K562 (cell line): ENCODE results near the gene ITPRIP. TPM values are rescaled to one million over a fixed set of nuclear protein-coding genes. Genes with fewer than 3 reads are reported as not detected.
A peak's percentile ranks its signal among the peaks of the same experiment; 100 is the strongest.

Experiments used
- ATAC-seq: fragments of 200-7000 bp; cut with Tn5 transposase; 3 replicates; pipeline ENCODE4 v1.9.1; 2020; ENCODE audit warnings: moderate library complexity
- BruUV-seq: library from RNA; stranded (reverse); fragments of 400-500 nt; replicated peaks from 2 replicates; lab custom pipeline; 2021; lab: Mats Ljungman, UMichigan
- CTCF ChIA-PET: fragments of 300-600 bp; formaldehyde crosslinking; extraction: SDS; loops from one replicate; lab custom pipeline; 2021; ENCODE audit warnings: low intra/inter-chr PET ratio; lab: Yijun Ruan, JAX
- POLR2A ChIA-PET: fragments of 300-600, 350-650 bp; sonication (Branson Sonifier 250); formaldehyde crosslinking; extraction: SDS; loops from one replicate; lab custom pipeline; 2021; ENCODE audit warnings: antibody characterized with exemption, inconsistent platforms; lab: Yijun Ruan, JAX
- DNase-seq, 4 experiments: peaks; one replicate each; pipeline versions ENCODE4 v3.0.0 to v3.0.0-alpha.2; 2011 to 2018; ENCODE audit warnings: low spot score in 3 of 4, mixed read lengths in 3 of 4; ENCODE audit errors: extremely low read depth in 1 of 4
- FAIRE-seq: peaks from 2 replicates; lab custom pipeline; 2011; peaks lifted over from hg19 to GRCh38; lab: Jason Lieb, UNC
- H2AFZ ChIP-seq: 2 replicates; pipeline ENCODE4 v1.6.0; 2011; ENCODE audit warnings: low read depth, low read length, control low read depth, inconsistent platforms
- H3K27ac ChIP-seq: fragments of 200-600 bp; 3 replicates; pipeline ENCODE4 v1.8.0; 2011; ENCODE audit warnings: low read depth, mild to moderate bottlenecking, control low read depth, inconsistent platforms, low read length, moderate library complexity, mixed read lengths; ENCODE audit errors: extremely low read depth
- H3K27me3 ChIP-seq, 2 experiments: fragments of 300-600 bp in 1 of 2; 2 replicates in 1 of 2; 3 replicates in 1 of 2; pipeline versions ENCODE4 v1.6.0 to v1.8.0; 2011; ENCODE audit warnings: inconsistent platforms in 2 of 2, low read length in 2 of 2, mild to moderate bottlenecking in 1 of 2, mixed read lengths in 1 of 2, moderate library complexity in 1 of 2; ENCODE audit not compliant: control insufficient read depth in 2 of 2, insufficient read depth in 2 of 2
- H3K36me3 ChIP-seq: fragments of 300-600 bp; 3 replicates; pipeline ENCODE4 v1.8.0; 2011; ENCODE audit warnings: mild to moderate bottlenecking, low read length, inconsistent platforms; ENCODE audit not compliant: control insufficient read depth, insufficient read depth
- H3K4me1 ChIP-seq, 2 experiments: fragments of 200-600 bp in 1 of 2; replicated peaks in 1 of 2; 2 replicates in 1 of 2; 3 replicates in 1 of 2; pipeline versions ENCODE4 v1.5.1 to v1.8.0; 2011; ENCODE audit warnings: inconsistent platforms in 2 of 2, low read length in 2 of 2, mild to moderate bottlenecking in 1 of 2, mixed read lengths in 1 of 2, moderate library complexity in 1 of 2; ENCODE audit not compliant: control insufficient read depth in 2 of 2, insufficient read depth in 2 of 2
- H3K4me2 ChIP-seq: 2 replicates; pipeline ENCODE4 v1.6.1; 2011; ENCODE audit warnings: low read length, control low read depth, inconsistent platforms, mixed read lengths; ENCODE audit not compliant: insufficient read depth
- H3K4me3 ChIP-seq: fragments of 200-600 bp; sonication (generic), shearing (Covaris generic); 2 replicates; pipeline ENCODE4 v1.5.1; 2016; ENCODE audit warnings: control low read depth, inconsistent platforms
- H3K79me2 ChIP-seq: fragments of 200-600 bp; 3 replicates; pipeline ENCODE4 v1.8.0; 2011; ENCODE audit warnings: low read length, inconsistent platforms; ENCODE audit not compliant: control insufficient read depth, insufficient read depth
- H3K9ac ChIP-seq, 2 experiments: 2 replicates each; pipeline versions ENCODE4 v1.6.0 to v1.6.1; 2011; ENCODE audit warnings: low read depth in 2 of 2, low read length in 2 of 2, control low read depth in 1 of 2, inconsistent platforms in 1 of 2, mild to moderate bottlenecking in 1 of 2, mixed read lengths in 1 of 2; ENCODE audit not compliant: insufficient read depth in 1 of 2
- H3K9me1 ChIP-seq: one replicate; pipeline ENCODE4 v1.6.0; 2011; ENCODE audit warnings: inconsistent platforms, mild to moderate bottlenecking, low read length, moderate library complexity; ENCODE audit not compliant: control insufficient read depth, insufficient read depth
- H3K9me3 ChIP-seq: replicated peaks from 2 replicates; pipeline ENCODE4 v1.5.1; 2011; ENCODE audit warnings: low read depth, low read length, inconsistent platforms; ENCODE audit not compliant: control insufficient read depth, insufficient read depth
- H4K20me1 ChIP-seq: replicated peaks from 2 replicates; pipeline ENCODE4 v1.6.1; 2011; ENCODE audit warnings: low read length, inconsistent platforms, mixed read lengths; ENCODE audit not compliant: control insufficient read depth, insufficient read depth
- E2F6 ChIP-seq, 2 experiments: IDR thresholded peaks; 2 replicates each; pipeline ENCODE4 v1.6.1; 2011; ENCODE audit warnings: borderline replicate concordance in 1 of 2, control low read depth in 1 of 2, low read depth in 1 of 2, low read length in 1 of 2, mild to moderate bottlenecking in 1 of 2, mixed read lengths in 1 of 2, moderate library complexity in 1 of 2; ENCODE audit not compliant: insufficient read depth in 1 of 2, insufficient read length in 1 of 2, poor library complexity in 1 of 2, severe bottlenecking in 1 of 2; ENCODE audit errors: extremely low read depth in 1 of 2
- FOXJ2 ChIP-seq: fragments of 200-800 bp; sonication (Bioruptor generic); IDR thresholded peaks from 2 replicates; pipeline ENCODE4 v1.6.1; 2016; ENCODE audit warnings: missing genetic modification characterization, missing compliant biosample characterization
- IRF1 ChIP-seq: sonication (generic); formaldehyde crosslinking; IDR thresholded peaks from 2 replicates; pipeline ENCODE4 v1.8.0; 2022; ENCODE audit warnings: missing genetic modification reagents, mild to moderate bottlenecking, borderline replicate concordance
- JUND ChIP-seq, 2 experiments: IDR thresholded peaks; 2 replicates in 1 of 2; 3 replicates in 1 of 2; pipeline ENCODE4 v1.6.1; 2011; ENCODE audit warnings: borderline replicate concordance in 2 of 2, low read depth in 2 of 2, low read length in 2 of 2, improper control_type of control experiment in 1 of 2, missing biosample characterization in 1 of 2, missing genetic modification characterization in 1 of 2, missing genetic modification reagents in 1 of 2
- RB1 ChIP-seq: fragments of 450-650 bp; IDR thresholded peaks from 2 replicates; pipeline ENCODE4 v1.6.1; 2017; ENCODE audit warnings: low read depth, mild to moderate bottlenecking
- RBM22 ChIP-seq: fragments of 200-400 bp; formaldehyde crosslinking; IDR thresholded peaks from 2 replicates; pipeline ENCODE4 v1.6.1; 2018; ENCODE audit warnings: low read length, low read depth; ENCODE audit not compliant: poor library complexity, severe bottlenecking
- RREB1 ChIP-seq: fragments of 250-450 bp; sonication (Bioruptor Pico); IDR thresholded peaks from 2 replicates; pipeline ENCODE4 v1.4.0; 2020
- SIN3A ChIP-seq, 2 experiments: fragments of 150-350 bp in 1 of 2; IDR thresholded peaks; 2 replicates each; pipeline ENCODE4 v1.6.1; 2011 to 2016; ENCODE audit warnings: borderline replicate concordance in 2 of 2, low read depth in 2 of 2, low read length in 2 of 2, mild to moderate bottlenecking in 2 of 2, moderate library complexity in 2 of 2; ENCODE audit not compliant: control insufficient read depth in 1 of 2
- TAF15 ChIP-seq: fragments of 200-400 bp; formaldehyde crosslinking; IDR thresholded peaks from 2 replicates; pipeline ENCODE4 v1.6.1; 2017; ENCODE audit warnings: mild to moderate bottlenecking, low read depth, low read length, moderate library complexity
- TBP ChIP-seq: optimal IDR thresholded peaks from 2 replicates; pipeline ENCODE3; 2011; ENCODE audit warnings: low read depth, low read length, improper control_type of control experiment
- WGBS: fragments of 100-300 bp; shearing (Covaris generic); methylation state at CpG from one replicate; pipeline ENCODE4 v1.1.6; 2016; ENCODE audit warnings: low coverage, mixed read lengths; ENCODE audit not compliant: insufficient coverage; ENCODE audit errors: missing lambda C conversion rate; 5-methylcytosine and 5-hydroxymethylcytosine counted together
- in situ Hi-C: fragments of 300-500 bp; cut with MboI; formaldehyde crosslinking; loops from 4 replicates; pipeline ENCODE4 v1.15.0; 2018; ENCODE audit warnings: inconsistent platforms, mixed read lengths
- intact Hi-C: fragments of 100-400 bp; cut with micrococcal nuclease; formaldehyde crosslinking; loops from 2 replicates; pipeline ENCODE4 v1.14.2; 2022
- polyA plus RNA-seq, 8 experiments: library from polyadenylated mRNA; depleted of rRNA in 4 of 8; stranded (reverse) in 5 of 8; unstranded in 3 of 8; fragments of >200 nt; fragmentation: Nextera tagmentation in 2 of 8; fragmentation: Illumina TruSeq in 1 of 8; extraction: Ambion mirVana in 2 of 8; extraction: Trizol in 1 of 8; gene quantifications; 2 replicates each; pipeline versions ENCODE4 v1.2.1 to v1.2.3, GENCODE V29; 2011 to 2014; ENCODE audit warnings: inconsistent platforms in 1 of 8, missing spikeins in 1 of 8
- total RNA-seq, 7 experiments: library from RNA; depleted of rRNA in 6 of 7; stranded (reverse); fragments of >200 nt in 6 of 7; fragmentation: Illumina TruSeq in 2 of 7; extraction: Trizol in 2 of 7; gene quantifications; 2 replicates each; pipeline versions ENCODE4 v1.2.1 to v1.2.3, GENCODE V29; 2011 to 2021; ENCODE audit warnings: low replicate concordance in 1 of 7

ITPRIP gene
- total and polyA plus RNA-seq, 9 of the 15 experiments (the other 6 are each of a cell fraction or from before 2014, with no cell fraction given): 4.4 to 28.5 (median 10.9) TPM

GRCh38 chr10:104353325-104354048 lies 15.2 kb upstream of the ITPRIP start, which contains the start of gene CFAP58:
Gene CFAP58, plus strand, starts transcription at chr10:104353833. Its CDS starts 65 bp downstream, at chr10:104353898.
- in situ Hi-C loops: no loop called here
- TF ChIP-seq IRF1 (CRISPR knock-in tag) (no peak), TBP (peak; percentile 40), SIN3A (IDR thresholded peaks at IDR 0.05; ENCODE audit: borderline replicate concordance in 2 of 2, control insufficient read depth in 1 of 2, low read depth in 2 of 2, low read length in 2 of 2) (peak; percentile 82 to 93; a peak in 3 of 4 replicates), RREB1 (no peak), TAF15 (no peak), RBM22 (peak; percentile 94), JUND (IDR thresholded peaks at IDR 0.05; ENCODE audit: borderline replicate concordance, low read depth, low read length) (peak; percentile 6; the same call in 1 of the 2 replicates), JUND (tag; IDR thresholded peaks at IDR 0.05; ENCODE audit: borderline replicate concordance, low read depth, low read length) (no peak), E2F6 (IDR thresholded peaks at IDR 0.05; ENCODE audit: borderline replicate concordance in 1 of 2, extremely low read depth in 1 of 2, insufficient read depth in 1 of 2, insufficient read length in 1 of 2, low read depth in 1 of 2, low read length in 1 of 2, poor library complexity in 1 of 2, severe bottlenecking in 1 of 2) (peak; percentile 88 to 94), RB1 (peak; percentile 85), FOXJ2 (tag) (peak; percentile 68; the same call in 1 of the 2 replicates)

More at GRCh38 chr10:104353325-104354048, 15.2 kb upstream of the ITPRIP start, which contains the start of gene CFAP58:
- Histone ChIP-seq H3K4me1 (peaks cover 5 to 24% of the 10 kb centered on the region in 2 experiments), H3K4me2 (peak within 1 kb of the TSS; percentile 98), H3K9me1 (no peaks in the 10 kb centered on the region), H3K27me3 (no peaks in the 10 kb centered on the region), H3K27ac (peak within 1 kb of the TSS; percentile 53; the same call in 1 of the 3 replicates), H2AFZ (peak within 1 kb of the TSS; percentile 99), H4K20me1 (no peaks in the 10 kb centered on the region), H3K36me3 (no peaks in the 10 kb centered on the region; the same call in 2 of the 3 replicates), H3K9ac (peak within 1 kb of the TSS; percentile 63 to 81), H3K4me3 (peak within 1 kb of the TSS; percentile 56), H3K79me2 (peaks cover 2% of the 10 kb centered on the region; the same call in 2 of the 3 replicates), H3K9me3 (no peaks in the 10 kb centered on the region)
- FAIRE-seq (peak; percentile 97), DNase-seq (peak; percentile 91 to 94 (median 92)), ATAC-seq (peak; percentile 98)
- ChIA-PET CTCF (interaction anchor here (0.6 to 7.1 kb wide), 2 partner anchors 62 to 392 kb away, joined by 3 to 63 read pairs; no protein-coding TSS in a partner anchor), POLR2A (interaction anchor here (0.6 to 1.7 kb wide), 10 partner anchors 14 to 432 kb away, joined by 3 to 6 read pairs (median 4); partner anchors contain the start of gene ITPRIP)
- no TSS peak for BruUV-seq
- under 1% methylated on average over 24 of the region's 43 CpGs for WGBS
- intact Hi-C loops: loop anchor here (5.0 kb wide), 3 partner anchors 231 to 466 kb away; partner anchors contain the start of gene SFR1
